B cell (primary cell): ENCODE data around the gene CHST11. TPM values are rescaled to one million over a fixed set of nuclear protein-coding genes. Genes with fewer than 3 reads are reported as not detected.

Source experiments
- ATAC-seq: fragments of 200-7000 bp; cut with Tn5 transposase; one replicate; pipeline ENCODE4 v1.10.0; 2021; ENCODE audit warnings: low read depth, mild to moderate bottlenecking, moderate number of reproducible peaks, moderate library complexity
- CTCF ChIA-PET: fragments of 350-600 bp; sonication (Branson Sonifier 250); formaldehyde crosslinking; loops from one replicate; lab custom pipeline; 2021; ENCODE audit warnings: antibody characterized with exemption, inconsistent platforms; lab: Charles Lee
- POLR2A ChIA-PET: fragments of 350-600 bp; sonication (Branson Sonifier 250); formaldehyde crosslinking; loops from one replicate; lab custom pipeline; 2021; ENCODE audit warnings: antibody characterized with exemption; lab: Charles Lee
- DNase-seq: peaks from one replicate; pipeline ENCODE4 v3.0.0; 2013
- H2AFZ ChIP-seq: 2 replicates; pipeline ENCODE4 v1.6.1; 2012; ENCODE audit warnings: mild to moderate bottlenecking, low read depth, low read length; ENCODE audit not compliant: insufficient read depth, poor library complexity, severe bottlenecking
- H3K27ac ChIP-seq, 2 donors: 1 replicate in 1 of 2; 2 replicates in 1 of 2; pipeline ENCODE4 v1.5.1; 2012 to 2013; ENCODE audit warnings: low read length in 2 of 2, mild to moderate bottlenecking in 2 of 2, moderate library complexity in 1 of 2
- H3K27me3 ChIP-seq, 4 experiments: fragments of 200-600 bp in 1 of 4; sonication (generic) in 1 of 4; replicated peaks in 1 of 4; 1 replicate in 2 of 4; 2 replicates in 2 of 4; pipeline versions ENCODE4 v1.6.1 to v1.7.0; 2013 to 2016; ENCODE audit warnings: low read length in 3 of 4, mild to moderate bottlenecking in 2 of 4, mixed read lengths in 1 of 4, moderate library complexity in 1 of 4; ENCODE audit not compliant: insufficient read depth in 4 of 4, control insufficient read depth in 3 of 4; ENCODE audit errors: control extremely low read depth in 1 of 4
- H3K36me3 ChIP-seq, 2 experiments: replicated peaks in 1 of 2; 1 replicate in 1 of 2; 2 replicates in 1 of 2; pipeline versions ENCODE4 v1.6.1 to v1.7.1; 2013; ENCODE audit warnings: low read length in 1 of 2; ENCODE audit not compliant: insufficient read depth in 2 of 2, control insufficient read depth in 1 of 2; ENCODE audit errors: control extremely low read depth in 1 of 2, extremely low read depth in 1 of 2
- H3K4me1 ChIP-seq, 2 donors: fragments of 200-600 bp in 1 of 2; sonication (generic) in 1 of 2; 1 replicate in 1 of 2; 2 replicates in 1 of 2; pipeline versions ENCODE4 v1.5.1 to v1.6.1; 2013 to 2017; ENCODE audit warnings: low read length in 2 of 2; ENCODE audit not compliant: control insufficient read depth in 2 of 2, insufficient read depth in 2 of 2
- H3K4me2 ChIP-seq: replicated peaks from 2 replicates; pipeline ENCODE3; 2012; ENCODE audit warnings: mild to moderate bottlenecking, low read depth, low read length; ENCODE audit not compliant: poor library complexity, severe bottlenecking
- H3K4me3 ChIP-seq, 5 experiments: fragments of 200-600 bp in 1 of 5; sonication (generic) in 1 of 5; 1 replicate in 3 of 5; 2 replicates in 2 of 5; pipeline versions ENCODE4 v1.5.1 to v1.7.0; 2011 to 2016; ENCODE audit warnings: low read length in 4 of 5, mild to moderate bottlenecking in 4 of 5, low read depth in 2 of 5, control low read depth in 1 of 5, moderate library complexity in 1 of 5; ENCODE audit not compliant: insufficient read depth in 1 of 5; ENCODE audit errors: control extremely low read depth in 1 of 5, extremely low read depth in 1 of 5
- H3K79me2 ChIP-seq: fragments of 200-600 bp; sonication (generic); one replicate; pipeline ENCODE4 v1.6.0; 2016; ENCODE audit warnings: low read length; ENCODE audit not compliant: control insufficient read depth, insufficient read depth
- H3K9ac ChIP-seq: fragments of 200-600 bp; sonication (generic); 2 replicates; pipeline ENCODE4 v1.6.1; 2017; ENCODE audit warnings: mild to moderate bottlenecking, low read length, moderate library complexity
- H3K9me3 ChIP-seq, 3 donors: one replicate each; pipeline versions ENCODE4 v1.6.1 to v1.7.1; 2013; ENCODE audit warnings: low read length in 2 of 3; ENCODE audit not compliant: control insufficient read depth in 2 of 3, insufficient read depth in 1 of 3; ENCODE audit errors: control extremely low read depth in 1 of 3
- H4K20me1 ChIP-seq: 2 replicates; pipeline ENCODE4 v1.6.0; 2012; ENCODE audit warnings: mild to moderate bottlenecking, low read length; ENCODE audit not compliant: insufficient read depth, control insufficient read depth, poor library complexity, severe bottlenecking
- H3K27ac Mint-ChIP-seq: one replicate; pipeline ENCODE4 v1.8.0; 2021; ENCODE audit warnings: mixed read lengths
- H3K27me3 Mint-ChIP-seq: one replicate; pipeline ENCODE4 v1.8.0; 2021; ENCODE audit warnings: mixed read lengths
- H3K4me1 Mint-ChIP-seq: one replicate; pipeline ENCODE4 v1.8.0; 2021; ENCODE audit warnings: mixed read lengths
- H3K4me3 Mint-ChIP-seq: one replicate; pipeline ENCODE4 v1.8.0; 2021; ENCODE audit warnings: mixed read lengths
- H3K9me3 Mint-ChIP-seq: one replicate; pipeline ENCODE4 v1.8.0; 2022; ENCODE audit warnings: mixed read lengths; ENCODE audit not compliant: insufficient read depth
- EZH2 ChIP-seq: IDR thresholded peaks from 2 replicates; pipeline ENCODE4 v1.6.1; 2012; ENCODE audit warnings: borderline replicate concordance, low read depth, mild to moderate bottlenecking, moderate library complexity, low read length; ENCODE audit not compliant: insufficient read depth, poor library complexity, severe bottlenecking
- WGBS: methylation state at CpG from one replicate; pipeline ENCODE4 v1.1.5; 2013; ENCODE audit warnings: missing lambda C conversion rate; ENCODE audit not compliant: insufficient coverage; 5-methylcytosine and 5-hydroxymethylcytosine counted together
- intact Hi-C: fragments of 100-400 bp; cut with micrococcal nuclease; formaldehyde crosslinking; loops from one replicate; pipeline ENCODE4 v1.10.0; 2022
- polyA plus RNA-seq: library from polyadenylated mRNA; depleted of rRNA; stranded (reverse); fragments of >200 nt; gene quantifications from 2 replicates; pipeline ENCODE4 v1.2.3, GENCODE V29; 2012
- total RNA-seq, 2 donors: library from RNA; stranded (reverse); fragments of 120-200 nt in 1 of 2; gene quantifications; 1 replicate in 1 of 2; 2 replicates in 1 of 2; pipeline versions ENCODE4 v1.2.3 to v1.2.4, GENCODE V29; 2013 to 2022
- TF ChIP-seq, protein P1 (sequence below): fragments of 200-600 bp; IDR thresholded peaks from one replicate; pipeline ENCODE4 v1.8.0; 2022; ENCODE audit warnings: antibody characterized with exemption, mild to moderate bottlenecking

Gene CHST11
- total and polyA plus RNA-seq, 2 donors (not counting 1 experiment from before 2014, with no cell fraction given), result 46.3 to 152 TPM

DNA sequence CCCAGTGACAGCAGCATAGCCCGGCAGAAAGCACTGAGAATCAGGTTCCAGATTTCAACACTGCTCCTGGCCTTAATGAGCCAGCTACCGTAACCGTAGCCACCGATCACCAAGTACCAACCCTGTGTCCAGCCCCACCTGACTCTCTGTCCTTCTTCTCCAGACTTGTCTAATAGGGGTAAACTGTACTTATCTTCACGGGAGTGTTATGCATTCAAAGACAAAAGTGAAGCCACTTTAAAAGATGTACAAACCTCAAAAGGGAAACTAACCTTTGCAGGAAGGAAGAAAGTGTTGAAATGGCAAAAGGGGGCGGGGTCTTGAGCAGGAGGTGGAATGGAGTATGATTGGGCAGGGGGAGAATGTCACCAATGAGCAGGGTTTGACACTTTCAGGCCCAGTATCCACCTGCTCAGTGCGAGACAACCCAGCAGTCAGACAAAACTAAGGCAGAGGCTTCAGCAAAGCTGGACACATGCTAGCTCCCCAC is 226.1 kb downstream of the CHST11 start:
- Histone ChIP-seq H3K27ac (peak overlapping the region; percentile 60 to 73), H3K36me3 (no peaks in the 10 kb centered on the region), H3K9me3 (no peaks in the 10 kb centered on the region), H4K20me1 (peaks cover 36% of the 10 kb centered on the region), H3K79me2 (peaks cover 94% of the 10 kb centered on the region), H3K9ac (peak overlapping the region; percentile 63), H2AFZ (peak overlapping the region; percentile 65), H3K4me3 (peak overlapping the region; percentile 29 to 71 (median 43)), H3K4me2 (peak overlapping the region; percentile 77), H3K27me3 (no peaks in the 10 kb centered on the region), H3K4me1 (peaks cover 45 to 46% of the 10 kb centered on the region in 2 donors)
- 4% methylated on average over 5 of the region's 7 CpGs for WGBS
- ChIA-PET POLR2A (no interaction called here), CTCF (interaction anchor here (0.8 to 2.2 kb wide), 3 partner anchors 9 to 301 kb away, joined by 3 to 7 read pairs (median 4); no protein-coding TSS in a partner anchor)
- peaks cover 72% of the 10 kb centered on the region for H3K4me1 Mint-ChIP-seq
- DNase-seq (peak; percentile 66), ATAC-seq (peak; percentile 74)
- peak overlapping the region; percentile 5 for H3K27ac Mint-ChIP-seq
- H3K27me3 Mint-ChIP-seq, result no peaks in the 10 kb centered on the region
- no peaks in the 10 kb centered on the region for H3K9me3 Mint-ChIP-seq
- intact Hi-C loops, result loop anchor here (5.0 to 10.0 kb wide), 2 partner anchors 69 to 272 kb away; partner anchors contain the start of gene SLC41A2
- H3K4me3 Mint-ChIP-seq, result peak overlapping the region; percentile 57
- TF ChIP-seq, protein P1, sequence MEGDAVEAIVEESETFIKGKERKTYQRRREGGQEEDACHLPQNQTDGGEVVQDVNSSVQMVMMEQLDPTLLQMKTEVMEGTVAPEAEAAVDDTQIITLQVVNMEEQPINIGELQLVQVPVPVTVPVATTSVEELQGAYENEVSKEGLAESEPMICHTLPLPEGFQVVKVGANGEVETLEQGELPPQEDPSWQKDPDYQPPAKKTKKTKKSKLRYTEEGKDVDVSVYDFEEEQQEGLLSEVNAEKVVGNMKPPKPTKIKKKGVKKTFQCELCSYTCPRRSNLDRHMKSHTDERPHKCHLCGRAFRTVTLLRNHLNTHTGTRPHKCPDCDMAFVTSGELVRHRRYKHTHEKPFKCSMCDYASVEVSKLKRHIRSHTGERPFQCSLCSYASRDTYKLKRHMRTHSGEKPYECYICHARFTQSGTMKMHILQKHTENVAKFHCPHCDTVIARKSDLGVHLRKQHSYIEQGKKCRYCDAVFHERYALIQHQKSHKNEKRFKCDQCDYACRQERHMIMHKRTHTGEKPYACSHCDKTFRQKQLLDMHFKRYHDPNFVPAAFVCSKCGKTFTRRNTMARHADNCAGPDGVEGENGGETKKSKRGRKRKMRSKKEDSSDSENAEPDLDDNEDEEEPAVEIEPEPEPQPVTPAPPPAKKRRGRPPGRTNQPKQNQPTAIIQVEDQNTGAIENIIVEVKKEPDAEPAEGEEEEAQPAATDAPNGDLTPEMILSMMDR, result no peak
- TF ChIP-seq EZH2, result no peak

DNA sequence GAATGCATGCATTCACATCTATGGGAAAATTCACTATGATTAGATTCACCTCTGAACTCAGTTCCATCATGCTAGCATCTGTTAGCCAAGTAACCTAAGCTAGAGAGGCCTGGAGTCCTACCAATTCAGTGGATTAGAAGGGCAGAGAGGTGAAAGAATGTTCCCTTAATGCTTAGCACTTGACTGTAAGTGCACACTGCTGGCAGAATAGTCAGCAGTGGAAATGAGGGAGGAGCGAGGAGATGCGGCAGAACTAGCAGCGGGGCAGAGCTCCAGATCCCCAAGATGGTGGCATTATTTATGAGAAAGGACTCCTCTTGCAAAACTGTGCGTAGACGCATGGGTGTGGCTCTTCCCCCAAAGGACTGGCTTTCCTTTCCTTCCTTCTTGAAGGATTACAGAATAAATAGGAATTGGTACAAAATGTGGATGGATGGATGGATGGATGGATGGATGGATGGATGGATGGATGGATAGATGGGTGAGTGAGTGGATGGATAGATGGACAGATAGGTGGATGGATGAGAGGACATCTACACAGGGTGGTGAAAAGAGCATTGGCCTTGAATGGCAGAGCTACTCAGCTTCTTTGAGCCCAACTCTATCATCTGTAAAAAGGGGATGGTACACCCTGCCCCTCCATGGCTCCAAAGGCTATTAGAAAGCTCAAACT is 227.2 kb downstream of the CHST11 start:
- Histone ChIP-seq H3K9me3 (no peaks in the 10 kb centered on the region), H3K27ac (peak overlapping the region in 1 of 2 donors; percentile 11), H3K36me3 (no peaks in the 10 kb centered on the region), H3K4me2 (no peak overlapping the region), H3K79me2 (peaks cover 89% of the 10 kb centered on the region), H3K9ac (no peak overlapping the region), H3K4me3 (no peak overlapping the region), H2AFZ (no peak overlapping the region), H3K27me3 (no peaks in the 10 kb centered on the region), H3K4me1 (peaks cover 47 to 49% of the 10 kb centered on the region in 2 donors), H4K20me1 (peaks cover 38% of the 10 kb centered on the region)
- no peak for DNase-seq
- no peak overlapping the region for H3K27ac Mint-ChIP-seq
- H3K9me3 Mint-ChIP-seq, result no peaks in the 10 kb centered on the region
- ChIA-PET CTCF (interaction anchor here (0.8 to 2.2 kb wide), 3 partner anchors 8 to 302 kb away, joined by 3 to 7 read pairs (median 4); no protein-coding TSS in a partner anchor), POLR2A (interaction anchor here (0.5 kb wide), 1 partner anchor 416 kb away, joined by 3 read pairs; no protein-coding TSS in a partner anchor)
- no peaks in the 10 kb centered on the region for H3K27me3 Mint-ChIP-seq
- intact Hi-C loops, result loop anchor here (5.0 to 10.0 kb wide), 2 partner anchors 68 to 271 kb away; partner anchors contain the start of gene SLC41A2
- 86% methylated on average over 5 of the region's 5 CpGs for WGBS
- peaks cover 72% of the 10 kb centered on the region for H3K4me1 Mint-ChIP-seq
- no peak overlapping the region for H3K4me3 Mint-ChIP-seq
- TF ChIP-seq EZH2, result no peak
- TF ChIP-seq, protein P1, result no peak
- no peak for ATAC-seq
